Measurements from ENCODE around the gene ANKRD16. TPM values are rescaled to one million over a fixed set of nuclear protein-coding genes. Genes with fewer than 3 reads are reported as not detected.

Gene ANKRD16
- polyA plus RNA-seq, 3 donors, result 1.4 to 2.9 (median 2.1) TPM

DNA sequence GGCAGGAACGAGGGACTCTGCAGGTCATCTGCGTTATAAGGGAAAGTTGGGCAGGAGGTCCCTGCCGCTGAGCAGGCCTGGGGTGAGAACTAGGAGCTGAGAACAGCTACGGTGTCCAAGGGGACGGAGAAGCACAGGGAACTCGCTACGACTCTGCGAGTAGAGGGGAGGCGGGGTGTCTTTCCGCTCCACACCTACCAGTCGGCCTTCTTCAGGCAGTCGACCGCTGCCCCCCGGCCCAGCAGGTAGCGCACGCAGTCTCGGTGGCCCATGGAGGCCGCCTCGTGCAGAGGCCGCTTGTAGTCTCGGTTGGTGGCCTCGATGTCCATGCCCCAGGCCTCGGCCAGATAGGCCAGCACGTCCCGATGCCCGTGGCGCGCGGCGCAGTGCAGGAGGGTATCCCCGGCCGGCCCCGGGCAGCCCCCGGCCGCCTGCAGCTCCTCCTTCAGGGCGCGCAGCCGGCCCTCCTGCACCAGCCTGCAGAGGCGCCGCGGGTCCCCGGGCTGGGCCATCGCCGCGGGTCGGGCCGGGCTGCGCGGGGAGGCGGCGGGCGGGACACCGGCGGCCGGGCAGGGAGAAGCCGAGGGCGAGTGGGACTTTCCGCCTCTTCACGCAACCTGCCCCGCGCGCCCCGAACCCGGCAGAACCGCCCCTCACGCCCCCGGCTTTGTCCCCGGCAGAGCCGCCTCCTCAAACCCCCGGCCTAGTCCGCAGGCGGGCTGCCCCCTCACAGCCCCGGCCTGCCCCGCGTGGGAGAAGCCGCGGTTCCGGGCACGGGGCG lies 660 bp downstream of the ANKRD16 start:
- H3K36me3 Mint-ChIP-seq, result peaks cover 36 to 37% of the 10 kb centered on the region in 2 donors
- peak overlapping the region; percentile 88 to 93 for H3K4me3 Mint-ChIP-seq
- Histone ChIP-seq H4K20me1 (ENCODE audit: insufficient read depth, low read length) (peaks cover 31% of the 10 kb centered on the region), H3K27me3 (ENCODE audit: control insufficient read depth in 2 of 2, insufficient read depth in 2 of 2, low read length in 2 of 2) (no peaks in the 10 kb centered on the region), H3K79me2 (ENCODE audit: insufficient read depth, low read length) (peaks cover 40% of the 10 kb centered on the region), H3K36me3 (replicated peaks in 1 of 2; ENCODE audit: control insufficient read depth in 1 of 2, insufficient read depth in 2 of 2, low read length in 2 of 2) (peaks cover 16 to 23% of the 10 kb centered on the region in 2 donors), H3K4me3 (replicated peaks in 1 of 3; ENCODE audit: low read depth in 2 of 3, low read length in 3 of 3) (peak overlapping the region; percentile 63 to 86 (median 72)), H3K4me2 (replicated peaks; ENCODE audit: extremely low read depth, low read length, poor library complexity, severe bottlenecking) (peak overlapping the region; percentile 98), H2AFZ (ENCODE audit: insufficient read depth, low read depth, low read length, poor library complexity, severe bottlenecking) (peak overlapping the region; percentile 93), H3K4me1 (ENCODE audit: control insufficient read depth in 1 of 2, insufficient read depth in 2 of 2, low read length in 2 of 2) (peaks cover 22 to 29% of the 10 kb centered on the region in 2 donors), H3K9me3 (replicated peaks in 1 of 2; ENCODE audit: control insufficient read depth in 1 of 2, insufficient read depth in 1 of 2, low read length in 2 of 2) (no peaks in the 10 kb centered on the region), H3K9ac (ENCODE audit: insufficient read depth, low read length, poor library complexity, severe bottlenecking) (peak overlapping the region; percentile 75), H3K27ac (ENCODE audit: low read depth in 1 of 2, low read length in 2 of 2) (peak overlapping the region in 1 of 2 donors; percentile 70)
- TF ChIP-seq, protein P1, sequence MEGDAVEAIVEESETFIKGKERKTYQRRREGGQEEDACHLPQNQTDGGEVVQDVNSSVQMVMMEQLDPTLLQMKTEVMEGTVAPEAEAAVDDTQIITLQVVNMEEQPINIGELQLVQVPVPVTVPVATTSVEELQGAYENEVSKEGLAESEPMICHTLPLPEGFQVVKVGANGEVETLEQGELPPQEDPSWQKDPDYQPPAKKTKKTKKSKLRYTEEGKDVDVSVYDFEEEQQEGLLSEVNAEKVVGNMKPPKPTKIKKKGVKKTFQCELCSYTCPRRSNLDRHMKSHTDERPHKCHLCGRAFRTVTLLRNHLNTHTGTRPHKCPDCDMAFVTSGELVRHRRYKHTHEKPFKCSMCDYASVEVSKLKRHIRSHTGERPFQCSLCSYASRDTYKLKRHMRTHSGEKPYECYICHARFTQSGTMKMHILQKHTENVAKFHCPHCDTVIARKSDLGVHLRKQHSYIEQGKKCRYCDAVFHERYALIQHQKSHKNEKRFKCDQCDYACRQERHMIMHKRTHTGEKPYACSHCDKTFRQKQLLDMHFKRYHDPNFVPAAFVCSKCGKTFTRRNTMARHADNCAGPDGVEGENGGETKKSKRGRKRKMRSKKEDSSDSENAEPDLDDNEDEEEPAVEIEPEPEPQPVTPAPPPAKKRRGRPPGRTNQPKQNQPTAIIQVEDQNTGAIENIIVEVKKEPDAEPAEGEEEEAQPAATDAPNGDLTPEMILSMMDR (IDR thresholded peaks at IDR 0.05), result no peak
- under 1% methylated on average over 77 of the region's 80 CpGs for WGBS (ENCODE audit: insufficient coverage)
- intact Hi-C loops (cut with micrococcal nuclease), result loop anchor here (2.0 to 5.0 kb wide), 3 partner anchors 77 to 207 kb away; partner anchors contain the start of genes GDI2 (in 1 of the 2), IL15RA (in 1 of the 2) and TASOR2 (in 1 of the 2)
- peak overlapping the region in 5 of 7 donors; percentile 4 to 86 (median 52) for H3K27ac Mint-ChIP-seq
- peaks cover 31% of the 10 kb centered on the region for H3K4me1 Mint-ChIP-seq
- peak in 1 of 3 donors; percentile 26 for DNase-seq
- H3K27me3 Mint-ChIP-seq (ENCODE audit: low read depth in 3 of 3), result peaks cover 0 to 2% (median 0%) of the 10 kb centered on the region in 3 donors
- no peaks in the 10 kb centered on the region for H3K9me3 Mint-ChIP-seq

DNA sequence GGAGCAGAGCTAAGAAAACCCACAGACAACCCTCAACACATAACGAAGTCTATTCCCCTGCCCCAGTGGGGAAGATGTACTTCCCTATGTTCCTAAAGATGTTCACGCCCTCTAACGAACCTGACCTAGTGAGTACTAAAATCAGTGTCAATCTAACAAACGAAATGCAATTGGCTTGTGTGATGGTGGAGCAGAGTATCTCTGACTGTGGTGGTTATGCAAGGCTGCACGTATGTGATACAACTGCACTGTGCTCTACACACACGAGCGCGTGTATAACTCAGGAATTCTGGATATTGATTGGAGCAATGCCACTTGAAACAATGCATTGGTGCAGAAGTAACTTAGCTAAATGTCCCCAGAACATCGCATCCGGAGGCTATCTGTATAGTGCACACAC lies 1.3 kb downstream of the ANKRD16 start:
- H3K36me3 Mint-ChIP-seq, result peaks cover 37 to 38% of the 10 kb centered on the region in 2 donors
- peaks cover 34% of the 10 kb centered on the region for H3K79me2 ChIP-seq (ENCODE audit: insufficient read depth, low read length)
- H3K4me3 Mint-ChIP-seq, result peak overlapping the region; percentile 88 to 93
- H4K20me1 ChIP-seq (ENCODE audit: insufficient read depth, low read length), result peaks cover 26% of the 10 kb centered on the region
- H3K9ac ChIP-seq (ENCODE audit: insufficient read depth, low read length, poor library complexity, severe bottlenecking), result peak overlapping the region; percentile 75
- peak overlapping the region in 5 of 7 donors; percentile 4 to 86 (median 46) for H3K27ac Mint-ChIP-seq
- H3K4me2 ChIP-seq (replicated peaks; ENCODE audit: extremely low read depth, low read length, poor library complexity, severe bottlenecking), result peak overlapping the region; percentile 98
- peak overlapping the region; percentile 93 for H2AFZ ChIP-seq (ENCODE audit: insufficient read depth, low read depth, low read length, poor library complexity, severe bottlenecking)
- H3K27ac ChIP-seq (ENCODE audit: low read depth in 1 of 2, low read length in 2 of 2), result no peak overlapping the region
- DNase-seq, result peak; percentile 24 to 47 (median 43)
- peaks cover 0 to 2% (median 0%) of the 10 kb centered on the region in 3 donors for H3K27me3 Mint-ChIP-seq (ENCODE audit: low read depth in 3 of 3)
- no peaks in the 10 kb centered on the region for H3K27me3 ChIP-seq (ENCODE audit: control insufficient read depth in 2 of 2, insufficient read depth in 2 of 2, low read length in 2 of 2)
- intact Hi-C loops (cut with micrococcal nuclease), result loop anchor here (2.0 to 5.0 kb wide), 3 partner anchors 76 to 206 kb away; partner anchors contain the start of genes GDI2 (in 1 of the 2), IL15RA (in 1 of the 2) and TASOR2 (in 1 of the 2)
- TF ChIP-seq, protein P1 (IDR thresholded peaks at IDR 0.05), result no peak
- H3K4me1 ChIP-seq (ENCODE audit: control insufficient read depth in 1 of 2, insufficient read depth in 2 of 2, low read length in 2 of 2), result peaks cover 22 to 29% of the 10 kb centered on the region in 2 donors
- 20% methylated on average over 5 of the region's 10 CpGs for WGBS (ENCODE audit: insufficient coverage)
- peaks cover 31% of the 10 kb centered on the region for H3K4me1 Mint-ChIP-seq
- H3K36me3 ChIP-seq (replicated peaks in 1 of 2; ENCODE audit: control insufficient read depth in 1 of 2, insufficient read depth in 2 of 2, low read length in 2 of 2), result peaks cover 19 to 23% of the 10 kb centered on the region in 2 donors
- H3K9me3 ChIP-seq (replicated peaks in 1 of 2; ENCODE audit: control insufficient read depth in 1 of 2, insufficient read depth in 1 of 2, low read length in 2 of 2), result no peaks in the 10 kb centered on the region
- H3K4me3 ChIP-seq (replicated peaks in 1 of 3; ENCODE audit: low read depth in 2 of 3, low read length in 3 of 3), result peak overlapping the region; percentile 63 to 86 (median 64)
- no peaks in the 10 kb centered on the region for H3K9me3 Mint-ChIP-seq

All from CD14-positive monocyte (primary cell).